ENCODE results near the gene SV2C.

DNA sequence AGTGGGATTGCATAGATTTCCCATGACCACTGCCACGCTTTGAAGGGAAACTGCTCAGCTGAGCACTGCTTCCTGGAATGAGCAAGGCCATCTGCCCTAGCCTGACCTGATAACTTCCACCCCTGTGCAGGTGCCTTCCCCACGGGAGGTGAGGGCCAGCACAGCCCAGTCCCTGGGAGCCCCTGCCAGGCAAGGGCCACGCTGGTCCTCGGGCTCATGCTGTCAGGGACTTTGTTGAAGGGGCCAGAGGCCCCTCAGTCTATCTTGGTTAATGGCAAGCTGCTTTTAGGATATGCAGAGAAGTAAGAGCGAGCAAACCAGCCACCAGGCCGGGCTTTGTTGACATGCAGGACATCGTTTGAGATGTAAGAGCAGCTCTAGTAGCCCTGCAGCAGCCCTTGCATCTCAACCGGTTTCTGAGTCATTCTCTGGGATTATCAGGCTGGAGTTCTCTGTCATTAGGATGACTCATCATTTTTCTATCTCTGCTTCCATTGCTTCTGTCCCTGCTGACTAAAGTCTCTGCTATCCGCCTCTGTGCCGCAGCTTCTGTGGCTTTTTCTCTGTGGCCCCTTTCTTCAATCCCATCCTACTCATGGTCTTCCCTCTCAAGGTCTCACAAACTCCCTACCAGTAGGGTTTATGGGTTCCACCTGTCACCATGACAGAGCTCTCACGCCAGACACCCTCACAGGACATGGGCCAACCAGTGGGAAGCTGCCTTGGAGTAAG is 289.3 kb downstream of the SV2C start:
- TF ChIP-seq CTCF (IDR thresholded peaks at IDR 0.05) = no peak
- no peak for TF ChIP-seq EZH2 (IDR thresholded peaks at IDR 0.05; ENCODE audit: borderline replicate concordance, insufficient read depth, low read depth, low read length, poor library complexity, severe bottlenecking)
